NK-92 treated with Interleukin-12 subunit alpha and Interleukin-12 subunit beta, amount 100 ng/mL, for 24 hours (cell line): ENCODE measurements around the gene GCDH.
A peak's percentile ranks its signal among the peaks of the same experiment; 100 is the strongest.
"Not testable (repeated sequence)": the region's sequence is repeated elsewhere in the genome, so short reads cannot be mapped to it uniquely, and the experiment has no call there.

Experiments
- DNase-seq: peaks from one replicate; lab custom pipeline; 2025; lab: John Stamatoyannopoulos, UW

Gene GCDH

GRCh38 chr19:12872941-12873890, 17.7 kb upstream of the GCDH start:
- no peak for DNase-seq

GRCh38 chr19:12873891-12874745, 16.8 kb upstream of the GCDH start:
- DNase-seq, result no peak

DNA sequence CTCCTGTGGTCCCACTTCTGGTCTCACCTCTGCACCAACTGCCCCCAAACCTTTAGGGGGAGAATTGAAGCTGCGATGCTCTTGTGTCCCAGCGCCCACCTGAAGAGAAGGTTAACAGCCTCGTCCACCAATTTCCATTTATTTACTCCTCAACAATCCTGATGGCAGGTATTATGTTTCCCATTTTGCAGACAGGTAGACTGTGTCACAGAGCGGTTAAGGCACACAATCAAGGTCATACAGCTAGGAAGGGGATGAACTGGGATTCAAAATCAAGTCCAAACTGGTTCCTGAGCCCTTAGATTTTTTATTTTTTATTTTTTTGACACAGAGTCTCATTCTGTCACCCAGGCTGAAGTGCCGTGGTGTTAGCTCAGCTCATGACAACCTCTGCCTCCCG, 15.9 kb upstream of the GCDH start:
- no peak for DNase-seq

DNA sequence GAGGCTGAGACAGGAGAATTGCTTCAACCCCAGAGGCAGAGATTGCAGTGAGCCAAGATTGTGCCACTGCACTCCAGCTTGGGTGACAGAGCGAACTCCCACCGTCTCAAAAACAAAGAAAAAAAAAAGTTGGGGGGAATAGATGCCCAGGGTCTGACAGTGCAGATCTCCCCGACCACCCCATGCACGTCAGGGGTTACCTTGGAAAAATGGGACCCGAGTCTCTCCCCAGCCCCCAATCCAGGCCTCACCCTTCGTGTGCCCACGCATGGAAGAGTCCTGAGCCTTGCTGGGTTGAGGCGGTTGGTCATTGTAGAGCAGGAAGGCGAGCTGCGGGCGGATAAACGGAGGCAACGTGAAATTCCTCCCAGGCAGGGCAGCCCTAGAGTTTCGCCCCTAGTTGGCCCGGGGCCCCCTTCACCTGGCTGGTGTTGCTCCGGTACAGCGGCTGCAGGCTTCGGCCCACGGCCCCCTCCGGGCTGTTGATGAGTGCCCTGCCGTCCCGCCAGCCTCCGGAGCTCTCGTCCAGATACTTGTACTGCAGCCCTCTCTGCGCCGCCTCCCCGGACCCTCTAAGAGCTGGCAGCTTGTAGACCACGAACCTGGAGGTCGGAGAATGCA, 10.3 kb upstream of the GCDH start:
- no peak for DNase-seq

- DNase-seq, result peak; percentile 70
Observed at GRCh38 chr19:12881172-12881808, 9.7 kb upstream of the GCDH start, which contains the start of gene DNASE2. DNASE2 (minus strand) TSS chr19:12881449; CDS start chr19:12881375, 74 bp downstream.

DNA sequence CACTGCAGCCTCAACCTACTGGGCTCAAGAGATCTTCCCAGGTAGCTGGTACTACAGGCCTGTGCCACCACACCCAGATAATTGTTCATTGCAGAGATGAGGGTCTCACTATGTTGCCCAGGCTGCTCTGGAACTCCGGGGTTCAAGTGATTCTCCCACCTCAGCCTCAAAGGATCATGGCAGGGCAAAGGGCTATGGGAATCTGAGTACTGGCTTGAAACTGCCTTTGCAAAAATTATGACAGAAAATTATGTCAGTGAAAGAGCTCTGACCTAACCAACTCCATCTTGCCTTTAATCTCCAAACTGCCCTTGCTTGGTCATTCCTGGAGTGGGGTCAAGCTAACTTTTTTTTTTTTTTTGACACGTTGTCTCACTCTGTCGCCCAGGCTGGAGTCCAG, 8.4 kb upstream of the GCDH start:
- no peak for DNase-seq

DNA sequence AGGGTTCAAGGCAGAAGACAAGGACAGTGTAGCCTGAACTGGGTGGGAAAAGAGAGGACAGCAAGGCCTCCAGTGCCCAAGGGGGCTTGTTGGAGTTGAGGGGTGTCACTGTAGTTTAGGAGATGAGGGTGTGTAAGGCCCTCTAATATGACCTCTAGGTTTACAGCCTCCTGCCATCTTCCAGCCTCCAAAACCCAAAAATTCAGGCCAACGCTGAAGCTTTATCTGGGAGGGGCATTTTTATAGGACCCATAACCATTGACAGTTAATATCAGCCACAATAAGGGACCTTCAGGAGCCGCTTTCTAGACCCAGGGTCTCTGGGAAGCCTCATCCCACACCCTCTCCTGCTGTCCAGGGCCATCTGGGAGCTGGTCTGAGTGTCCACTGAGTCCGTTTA, 6.8 kb upstream of the GCDH start:
- no peak for DNase-seq

DNA sequence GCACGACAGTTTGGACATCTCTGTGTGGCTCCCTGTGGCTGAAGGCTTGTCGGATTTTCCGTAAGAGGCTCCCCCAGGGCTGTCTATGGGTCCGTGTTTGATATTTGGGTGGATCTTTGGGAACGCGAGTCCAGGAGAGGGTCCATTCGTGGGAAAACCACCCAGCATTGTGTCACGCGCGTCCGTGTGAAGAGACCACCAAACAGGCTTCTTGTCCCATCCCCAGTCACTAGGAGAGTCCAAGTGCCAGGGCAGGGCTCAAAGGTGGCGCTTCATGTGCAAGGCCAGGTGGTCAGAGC, 6.4 kb upstream of the GCDH start:
- no peak for DNase-seq

GRCh38 chr19:12884926-12885748, 5.8 kb upstream of the GCDH start:
- no peak for DNase-seq

GRCh38 chr19:12885749-12886650, 5.0 kb upstream of the GCDH start:
- DNase-seq, result no peak

GRCh38 chr19:12886651-12886968, 4.3 kb upstream of the GCDH start:
- DNase-seq, result no peak

- no peak for DNase-seq
Observed at GRCh38 chr19:12886969-12887747, 3.8 kb upstream of the GCDH start, which contains the start of gene KLF1. KLF1 (minus strand) TSS chr19:12887201; CDS start chr19:12887140, 61 bp downstream.

DNA sequence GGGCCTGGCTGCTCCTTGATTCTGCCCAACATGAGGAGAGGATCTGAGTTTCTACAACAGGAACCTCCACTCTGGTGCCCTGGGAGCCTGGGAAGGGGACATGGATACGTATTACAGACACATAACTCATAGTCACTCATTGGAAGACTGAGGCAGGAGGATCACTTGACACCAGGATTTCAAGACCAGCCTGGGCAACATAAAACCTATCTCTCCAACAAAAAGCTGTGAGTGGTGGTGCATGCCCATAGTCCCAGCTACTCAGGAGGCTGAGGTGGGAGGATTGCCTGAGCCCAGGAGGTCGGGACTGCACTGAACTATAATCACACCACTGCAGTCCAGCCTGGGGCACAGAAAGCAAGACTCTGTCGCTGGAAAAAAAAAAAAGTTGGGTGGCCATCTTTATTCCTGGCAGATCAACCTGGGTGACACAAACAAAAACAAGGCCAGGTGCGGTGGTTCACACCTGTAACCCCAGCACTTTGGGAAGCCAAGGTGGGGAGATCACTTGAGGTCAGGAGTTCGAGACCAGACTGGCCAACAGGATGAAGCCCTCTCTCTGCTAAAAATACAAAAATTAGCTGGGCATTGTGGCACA, 2.9 kb upstream of the GCDH start:
- DNase-seq, result no peak

DNA sequence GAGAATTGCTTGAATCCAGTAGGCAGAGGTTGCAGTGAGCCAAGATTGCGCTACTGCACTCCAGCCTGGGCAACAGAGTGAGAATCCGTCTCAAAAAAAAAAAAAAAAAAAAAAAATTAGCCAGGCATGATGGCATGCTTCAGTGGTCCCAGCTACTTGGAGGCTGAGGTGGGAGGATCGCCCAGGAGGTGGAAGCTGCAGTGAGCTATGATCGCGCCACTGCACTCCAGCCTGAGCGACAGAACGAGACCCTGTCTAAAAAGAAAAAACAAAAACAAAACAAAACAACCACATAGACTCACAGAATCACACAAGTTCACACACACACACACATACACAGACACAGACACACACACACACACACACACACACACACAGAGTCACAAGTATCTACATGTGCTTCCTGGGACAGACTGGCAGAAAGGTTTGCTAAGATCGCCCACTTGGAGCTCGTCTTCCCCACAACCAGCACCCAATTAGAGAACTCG, 617 bp upstream of the GCDH start:
- DNase-seq, result not testable (repeated sequence)

DNA sequence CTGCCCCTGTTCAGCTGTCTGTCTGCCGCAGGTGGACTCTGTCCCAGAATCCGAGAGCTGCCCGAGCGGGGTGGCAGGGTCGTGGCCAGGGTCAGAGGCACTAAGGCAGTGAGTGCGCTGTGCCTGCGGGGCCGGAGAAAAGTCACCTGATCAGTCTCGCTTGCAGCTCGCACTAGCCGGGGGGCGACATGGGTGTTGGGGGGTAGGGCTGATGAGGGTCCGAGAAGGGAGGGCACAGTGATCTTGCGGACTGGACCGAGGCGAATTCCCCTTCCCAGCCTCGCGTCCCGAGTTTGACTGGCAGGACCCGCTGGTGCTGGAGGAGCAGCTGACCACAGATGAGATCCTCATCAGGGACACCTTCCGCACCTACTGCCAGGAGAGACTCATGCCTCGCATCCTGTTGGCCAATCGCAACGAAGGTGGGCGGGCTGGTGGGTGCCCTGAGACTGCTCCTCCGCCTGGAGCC, 627 bp downstream of the GCDH start:
- DNase-seq, result no peak

DNA sequence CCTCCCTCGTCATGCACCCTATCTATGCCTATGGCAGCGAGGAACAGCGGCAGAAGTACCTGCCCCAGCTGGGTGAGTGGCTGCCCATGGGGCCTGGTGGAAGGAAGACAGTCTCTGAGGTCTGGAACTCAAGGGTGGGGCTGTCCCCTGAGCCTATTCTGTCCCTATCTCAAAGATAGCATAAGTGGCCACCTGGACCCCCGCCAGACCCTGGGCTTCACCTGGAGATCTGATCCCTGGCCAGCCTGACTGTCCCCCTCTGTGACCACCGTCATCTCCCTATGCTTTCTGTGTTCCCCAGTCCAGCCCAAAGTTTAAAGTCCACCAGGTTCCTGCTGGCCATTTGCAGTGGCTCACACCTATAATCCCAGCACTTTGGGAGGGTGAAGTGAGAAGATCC, 2.6 kb downstream of the GCDH start:
- no peak for DNase-seq

GRCh38 chr19:12896460-12896859, 5.5 kb downstream of the GCDH start:
- DNase-seq, result no peak

GRCh38 chr19:12899891-12900518, 9.0 kb downstream of the GCDH start:
- peak; percentile 82 for DNase-seq
